ENCODE data around the gene XRRA1. TPM values are rescaled to one million over a fixed set of nuclear protein-coding genes. Genes with fewer than 3 reads are reported as not detected.

The XRRA1 gene
- polyA plus RNA-seq, 4 donors: 0.27 to 18.2 (median 4.6) TPM

- FAIRE-seq (no peak), DNase-seq (no peak)
- Histone ChIP-seq H3K9me3 (ENCODE audit: control insufficient read depth in 2 of 2, insufficient read depth in 1 of 2, low read depth in 1 of 2, low read length in 1 of 2) (no peaks in the 10 kb centered on the region), H3K4me3 (ENCODE audit: low read depth in 1 of 3, low read length in 3 of 3) (no peak overlapping the region), H3K27me3 (ENCODE audit: control insufficient read depth in 3 of 3, insufficient read depth in 3 of 3, low read length in 3 of 3) (no peaks in the 10 kb centered on the region), H3K36me3 (ENCODE audit: control insufficient read depth in 3 of 3, insufficient read depth in 2 of 3, low read depth in 1 of 3, low read length in 3 of 3) (peaks cover 2 to 18% (median 3%) of the 10 kb centered on the region in 3 donors), H3K27ac (ENCODE audit: low read depth in 1 of 3, low read length in 2 of 3) (no peak overlapping the region), H3K4me1 (ENCODE audit: control insufficient read depth in 3 of 3, insufficient read depth in 2 of 3, low read depth in 1 of 3, low read length in 2 of 3) (peaks cover 0 to 6% (median 0%) of the 10 kb centered on the region in 3 donors)
- 89 to 96% (median 92%) methylated on average over 2 of the region's 2 CpGs for WGBS, 3 donors
Measured at GRCh38 chr11:74816664-74817063, 132.2 kb downstream of the XRRA1 start.

GRCh38 chr11:74815966-74816365 is 132.9 kb downstream of the XRRA1 start:
- 85 to 89% (median 89%) methylated on average over 3 of the region's 3 CpGs for WGBS, 3 donors

DNA sequence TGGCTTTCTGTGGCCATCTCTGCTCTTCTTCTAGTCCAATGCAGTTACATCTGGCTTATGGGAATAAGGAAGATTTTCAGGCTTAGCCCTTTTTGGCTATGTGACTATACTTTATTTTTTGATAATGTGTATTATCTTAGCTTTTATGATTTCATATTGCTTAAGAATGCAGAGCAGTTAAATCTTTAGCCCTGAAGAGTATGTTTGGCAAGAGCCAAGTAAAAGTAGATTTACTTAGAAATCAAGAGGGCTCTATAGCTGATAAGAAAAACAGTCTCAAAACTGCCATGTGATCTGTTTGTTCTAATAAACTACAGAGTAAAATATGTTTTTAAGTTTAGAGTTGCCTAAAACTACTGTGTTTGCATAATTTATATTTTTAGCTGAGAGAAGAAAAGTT is 139.1 kb downstream of the XRRA1 start:
- FAIRE-seq (no peak), DNase-seq (no peak)
- Histone ChIP-seq H3K9me3 (ENCODE audit: control insufficient read depth in 2 of 2, insufficient read depth in 1 of 2, low read depth in 1 of 2, low read length in 1 of 2) (no peaks in the 10 kb centered on the region), H3K4me3 (ENCODE audit: low read depth in 1 of 3, low read length in 3 of 3) (no peak overlapping the region), H3K36me3 (ENCODE audit: control insufficient read depth in 3 of 3, insufficient read depth in 2 of 3, low read depth in 1 of 3, low read length in 3 of 3) (peaks cover 0 to 16% (median 1%) of the 10 kb centered on the region in 3 donors), H3K27ac (ENCODE audit: low read depth in 1 of 3, low read length in 2 of 3) (no peak overlapping the region), H3K27me3 (ENCODE audit: control insufficient read depth in 3 of 3, insufficient read depth in 3 of 3, low read length in 3 of 3) (no peaks in the 10 kb centered on the region), H3K4me1 (ENCODE audit: control insufficient read depth in 3 of 3, insufficient read depth in 2 of 3, low read depth in 1 of 3, low read length in 2 of 3) (no peaks in the 10 kb centered on the region)

More at GRCh38 chr11:74815966-74816365, 132.9 kb downstream of the XRRA1 start:
- Histone ChIP-seq H3K27me3 (ENCODE audit: control insufficient read depth in 3 of 3, insufficient read depth in 3 of 3, low read length in 3 of 3) (no peaks in the 10 kb centered on the region), H3K9me3 (ENCODE audit: control insufficient read depth in 2 of 2, insufficient read depth in 1 of 2, low read depth in 1 of 2, low read length in 1 of 2) (no peaks in the 10 kb centered on the region), H3K36me3 (ENCODE audit: control insufficient read depth in 3 of 3, insufficient read depth in 2 of 3, low read depth in 1 of 3, low read length in 3 of 3) (peaks cover 2 to 23% (median 3%) of the 10 kb centered on the region in 3 donors), H3K4me3 (ENCODE audit: low read depth in 1 of 3, low read length in 3 of 3) (no peak overlapping the region), H3K4me1 (ENCODE audit: control insufficient read depth in 3 of 3, insufficient read depth in 2 of 3, low read depth in 1 of 3, low read length in 2 of 3) (peaks cover 0 to 6% (median 0%) of the 10 kb centered on the region in 3 donors), H3K27ac (ENCODE audit: low read depth in 1 of 3, low read length in 2 of 3) (no peak overlapping the region)
- no peak for DNase-seq
- no peak for FAIRE-seq

- WGBS, 3 donors: 88 to 93% (median 91%) methylated on average over 3 of the region's 3 CpGs
- Histone ChIP-seq H3K4me1 (ENCODE audit: control insufficient read depth in 3 of 3, insufficient read depth in 2 of 3, low read depth in 1 of 3, low read length in 2 of 3) (no peaks in the 10 kb centered on the region), H3K4me3 (ENCODE audit: low read depth in 1 of 3, low read length in 3 of 3) (no peak overlapping the region), H3K9me3 (ENCODE audit: control insufficient read depth in 2 of 2, insufficient read depth in 1 of 2, low read depth in 1 of 2, low read length in 1 of 2) (no peaks in the 10 kb centered on the region), H3K27ac (ENCODE audit: low read depth in 1 of 3, low read length in 2 of 3) (no peak overlapping the region), H3K27me3 (ENCODE audit: control insufficient read depth in 3 of 3, insufficient read depth in 3 of 3, low read length in 3 of 3) (no peaks in the 10 kb centered on the region), H3K36me3 (ENCODE audit: control insufficient read depth in 3 of 3, insufficient read depth in 2 of 3, low read depth in 1 of 3, low read length in 3 of 3) (peaks cover 0 to 2% (median 1%) of the 10 kb centered on the region in 3 donors)
- FAIRE-seq (no peak), DNase-seq (no peak)
Measured at GRCh38 chr11:74806267-74806666, 142.6 kb downstream of the XRRA1 start.

GRCh38 chr11:74791333-74792100 is 157.4 kb downstream of the XRRA1 start:
- Histone ChIP-seq H3K4me1 (ENCODE audit: control insufficient read depth in 3 of 3, insufficient read depth in 2 of 3, low read depth in 1 of 3, low read length in 2 of 3) (no peaks in the 10 kb centered on the region), H3K4me3 (ENCODE audit: low read depth in 1 of 3, low read length in 3 of 3) (no peak overlapping the region), H3K27me3 (ENCODE audit: control insufficient read depth in 3 of 3, insufficient read depth in 3 of 3, low read length in 3 of 3) (no peaks in the 10 kb centered on the region), H3K9me3 (ENCODE audit: control insufficient read depth in 2 of 2, insufficient read depth in 1 of 2, low read depth in 1 of 2, low read length in 1 of 2) (peaks cover 0 to 16% of the 10 kb centered on the region in 2 donors), H3K36me3 (ENCODE audit: control insufficient read depth in 3 of 3, insufficient read depth in 2 of 3, low read depth in 1 of 3, low read length in 3 of 3) (peaks cover 5 to 23% (median 8%) of the 10 kb centered on the region in 3 donors), H3K27ac (ENCODE audit: low read depth in 1 of 3, low read length in 2 of 3) (no peak overlapping the region)
- FAIRE-seq (no peak), DNase-seq (no peak)
- 85 to 87% (median 86%) methylated on average over 9 of the region's 9 CpGs for WGBS, 3 donors

Other genes with a start within 250 kb of the XRRA1 start
- gene CHRDL2, start 217.7 kb downstream of the XRRA1 start, polyA plus RNA-seq: 1 to 10 TPM in 3 of 4 donors, under 1 TPM in 1; 0.27 to 8.0 (median 2.5) TPM
- 10 to 100 TPM in 1 of 4 donors, 1 to 10 TPM in 3; 1.4 to 11.4 (median 2.9) TPM for gene RNF169, start 200.2 kb downstream of the XRRA1 start, polyA plus RNA-seq
- gene SPCS2, start 175 bp upstream of the XRRA1 start, polyA plus RNA-seq: 100 to 1,000 TPM in 2 of 4 donors, 10 to 100 TPM in 2; 37.3 to 210 (median 101) TPM
- gene NEU3, start 39.8 kb upstream of the XRRA1 start, polyA plus RNA-seq: 10 to 100 TPM in 1 of 4 donors, 1 to 10 TPM in 2, under 1 TPM in 1; 0.89 to 12.1 (median 2.7) TPM
- gene OR2AT4, start 147.8 kb upstream of the XRRA1 start, polyA plus RNA-seq: 1 to 10 TPM in 1 of 4 donors, not detected in 3; 2.5 TPM
- gene SLCO2B1, start 202.0 kb upstream of the XRRA1 start, polyA plus RNA-seq: 100 to 1,000 TPM in 1 of 4 donors, 10 to 100 TPM in 3; 10.3 to 141 (median 30.6) TPM

Data from small intestine (tissue), 7 donors.